HL-60 (cell line): Measurements from ENCODE around the gene SDCCAG8.

Experiments
- DNase-seq, 2 experiments: peaks; one replicate each; pipeline ENCODE4 v3.0.0-alpha.2; 2010 to 2020; ENCODE audit warnings: low read depth in 1 of 2, low spot score in 1 of 2
- H3K27ac ChIP-seq: fragments of 250-450 bp; sonication (Bioruptor Pico); replicated peaks from 2 replicates; pipeline ENCODE4 v1.5.1; 2020; ENCODE audit warnings: mild to moderate bottlenecking, moderate library complexity
- H3K27me3 ChIP-seq: fragments of 250-450 bp; sonication (Bioruptor Pico); 2 replicates; pipeline ENCODE4 v1.5.1; 2021; ENCODE audit warnings: mild to moderate bottlenecking, moderate library complexity; ENCODE audit not compliant: insufficient read depth, poor library complexity, severe bottlenecking
- H3K4me3 ChIP-seq: replicated peaks from 2 replicates; pipeline ENCODE4 v1.5.1; 2011; ENCODE audit warnings: mild to moderate bottlenecking, control low read depth, low read length; ENCODE audit not compliant: insufficient read depth
- CTCF ChIP-seq: IDR thresholded peaks from one replicate; pipeline ENCODE4 v1.5.1; 2011; ENCODE audit warnings: low read length, control low read depth, inconsistent platforms; ENCODE audit not compliant: insufficient read depth
- GABPA ChIP-seq: IDR thresholded peaks from 2 replicates; pipeline ENCODE4 v1.6.1; 2012; ENCODE audit warnings: low read depth
- POLR2AphosphoS5 ChIP-seq: IDR thresholded peaks from 2 replicates; pipeline ENCODE4 v1.6.1; 2012; ENCODE audit warnings: low read depth
- REST ChIP-seq: IDR thresholded peaks from 2 replicates; pipeline ENCODE4 v1.6.1; 2012; ENCODE audit warnings: low read depth; ENCODE audit not compliant: insufficient replicate concordance
- SPI1 ChIP-seq: IDR thresholded peaks from 2 replicates; pipeline ENCODE4 v1.6.1; 2012; ENCODE audit warnings: low read depth, mild to moderate bottlenecking, borderline replicate concordance

The SDCCAG8 gene

GRCh38 chr1:243505986-243506689 lies 250.3 kb downstream of the SDCCAG8 start:
- no peak for DNase-seq
- TF ChIP-seq SPI1 (no peak), CTCF (no peak), GABPA (no peak), POLR2AphosphoS5 (no peak), REST (no peak)
- no peaks in the 10 kb centered on the region for H3K27me3 ChIP-seq
- no peak overlapping the region for H3K27ac ChIP-seq
- H3K4me3 ChIP-seq = no peak overlapping the region

GRCh38 chr1:243507001-243507671 lies 251.3 kb downstream of the SDCCAG8 start:
- DNase-seq = no peak
- H3K4me3 ChIP-seq = no peak overlapping the region
- H3K27me3 ChIP-seq = no peaks in the 10 kb centered on the region
- TF ChIP-seq CTCF (no peak), GABPA (no peak), POLR2AphosphoS5 (no peak), SPI1 (no peak), REST (no peak)
- H3K27ac ChIP-seq = no peak overlapping the region

- no peak for TF ChIP-seq GABPA
- TF ChIP-seq REST = no peak
- TF ChIP-seq POLR2AphosphoS5 = no peak
- TF ChIP-seq SPI1 = no peak
- no peak for TF ChIP-seq CTCF
- no peak overlapping the region for H3K27ac ChIP-seq
Measured at GRCh38 chr1:243507672-243508302, 251.9 kb downstream of the SDCCAG8 start.

More at GRCh38 chr1:243507672-243508302, 251.9 kb downstream of the SDCCAG8 start:
- DNase-seq = no peak
- Histone ChIP-seq H3K27me3 (no peaks in the 10 kb centered on the region), H3K4me3 (no peak overlapping the region)
